BLaER1 (cell line): ENCODE data around the gene GON4L.
A peak's percentile ranks its signal among the peaks of the same experiment; 100 is the strongest.

Experiments
- H3K27ac ChIP-seq: shearing (Covaris generic); formaldehyde crosslinking; 2 replicates; pipeline ENCODE4 v1.8.1; 2022
- H3K27me3 ChIP-seq: shearing (Covaris generic); formaldehyde crosslinking; 2 replicates; pipeline ENCODE4 v1.8.1; 2022
- H3K36me3 ChIP-seq: shearing (Covaris generic); formaldehyde crosslinking; 2 replicates; pipeline ENCODE4 v1.8.1; 2022
- H3K4me1 ChIP-seq: shearing (Covaris generic); formaldehyde crosslinking; 2 replicates; pipeline ENCODE4 v1.8.1; 2022
- H3K4me2 ChIP-seq: shearing (Covaris generic); formaldehyde crosslinking; 2 replicates; pipeline ENCODE4 v1.8.1; 2022
- H3K4me3 ChIP-seq: shearing (Covaris generic); formaldehyde crosslinking; 2 replicates; pipeline ENCODE4 v1.8.1; 2022
- H3K9ac ChIP-seq: shearing (Covaris generic); formaldehyde crosslinking; 2 replicates; pipeline ENCODE4 v1.8.1; 2022
- H3K9me3 ChIP-seq: shearing (Covaris generic); formaldehyde crosslinking; 2 replicates; pipeline ENCODE4 v1.8.1; 2022
- H4K20me1 ChIP-seq: shearing (Covaris generic); formaldehyde crosslinking; 2 replicates; pipeline ENCODE4 v1.8.1; 2022
- Cebpa-rat ChIP-seq: shearing (Covaris generic); IDR thresholded peaks from 2 replicates; pipeline ENCODE4 v1.8.1; 2022

The GON4L gene

GRCh38 chr1:155893389-155894142 is 36.6 kb upstream of the GON4L start:
- Histone ChIP-seq H4K20me1 (no peaks in the 10 kb centered on the region), H3K36me3 (peaks cover 36% of the 10 kb centered on the region), H3K27ac (no peak overlapping the region), H3K9me3 (no peaks in the 10 kb centered on the region), H3K4me3 (no peak overlapping the region), H3K9ac (no peak overlapping the region), H3K4me2 (no peak overlapping the region), H3K27me3 (no peaks in the 10 kb centered on the region), H3K4me1 (peaks cover 4% of the 10 kb centered on the region; the same call in 1 of the 2 replicates)
- no peak for TF ChIP-seq Cebpa-rat

DNA sequence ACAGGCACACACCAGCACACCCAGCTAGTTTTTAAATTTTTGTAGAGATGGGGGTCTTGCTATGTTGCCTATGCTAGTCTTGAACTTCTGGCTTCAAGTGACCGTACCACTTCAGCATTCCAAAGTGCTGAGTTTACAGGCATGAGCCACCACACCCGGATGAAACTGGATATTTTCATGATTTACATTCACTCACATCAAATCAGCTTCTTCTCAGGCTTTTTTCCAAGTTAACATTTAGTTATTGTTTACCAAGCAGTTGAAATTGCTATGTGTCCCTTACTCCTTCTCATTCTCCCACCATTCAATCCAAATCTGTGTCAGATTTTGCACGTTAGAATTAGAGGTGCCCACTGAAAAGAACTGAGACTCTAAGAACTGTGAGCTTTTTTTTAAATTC is 35.8 kb upstream of the GON4L start:
- Histone ChIP-seq H3K27me3 (no peaks in the 10 kb centered on the region), H3K4me1 (peaks cover 4% of the 10 kb centered on the region; the same call in 1 of the 2 replicates), H4K20me1 (no peaks in the 10 kb centered on the region), H3K4me2 (no peak overlapping the region), H3K36me3 (peaks cover 40% of the 10 kb centered on the region), H3K4me3 (no peak overlapping the region), H3K9ac (no peak overlapping the region), H3K27ac (no peak overlapping the region), H3K9me3 (no peaks in the 10 kb centered on the region)
- TF ChIP-seq Cebpa-rat, result no peak

DNA sequence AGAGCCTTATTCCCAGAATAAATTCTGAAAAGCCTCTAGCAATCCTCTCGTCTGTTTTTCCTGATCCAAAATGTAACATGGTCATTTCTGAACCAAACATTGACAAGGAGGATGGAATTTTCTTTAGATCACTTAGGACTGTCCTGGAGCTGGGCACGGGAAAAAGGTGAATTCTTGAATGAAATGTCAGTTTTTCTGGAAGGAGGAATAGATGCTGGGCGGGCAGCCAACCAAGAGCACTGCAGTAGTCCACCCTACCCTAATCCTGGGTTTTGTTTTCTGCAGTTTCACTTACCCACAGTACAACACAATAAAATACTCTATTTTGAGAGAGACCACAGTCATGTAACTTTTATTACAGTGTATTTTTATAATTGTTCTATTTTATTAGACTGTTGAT is 33.2 kb upstream of the GON4L start:
- H3K36me3 ChIP-seq, result peaks cover 40% of the 10 kb centered on the region
- no peaks in the 10 kb centered on the region for H3K9me3 ChIP-seq
- TF ChIP-seq Cebpa-rat, result no peak
- no peak overlapping the region for H3K9ac ChIP-seq
- H3K4me2 ChIP-seq, result no peak overlapping the region
- no peak overlapping the region for H3K4me3 ChIP-seq
- H4K20me1 ChIP-seq, result peaks cover 7% of the 10 kb centered on the region; the same call in 1 of the 2 replicates
- peaks cover 4% of the 10 kb centered on the region; the same call in 1 of the 2 replicates for H3K4me1 ChIP-seq
- no peak overlapping the region for H3K27ac ChIP-seq
- no peaks in the 10 kb centered on the region for H3K27me3 ChIP-seq

DNA sequence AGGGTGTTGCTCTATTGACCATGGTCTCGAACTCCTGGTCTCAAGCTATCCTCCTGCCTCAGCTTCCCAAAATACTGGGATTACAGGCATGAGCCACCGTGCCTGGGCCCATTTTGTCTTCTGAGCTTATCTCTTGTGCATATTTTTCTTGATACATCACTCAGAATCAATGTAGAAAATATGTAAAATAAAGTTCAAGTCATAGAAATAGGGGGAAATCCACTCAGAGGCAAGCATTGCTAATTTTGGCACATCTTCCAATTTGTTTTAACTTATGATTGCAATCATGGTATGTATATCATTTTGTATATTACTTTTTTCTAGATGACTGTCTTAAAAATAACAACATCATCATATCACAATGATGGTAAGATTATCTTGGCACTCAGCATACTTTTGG is 32.6 kb upstream of the GON4L start:
- Histone ChIP-seq H3K4me3 (no peak overlapping the region), H3K4me1 (peaks cover 4% of the 10 kb centered on the region; the same call in 1 of the 2 replicates), H3K9me3 (no peaks in the 10 kb centered on the region), H3K27ac (no peak overlapping the region), H3K9ac (no peak overlapping the region), H4K20me1 (peaks cover 14% of the 10 kb centered on the region; the same call in 1 of the 2 replicates), H3K27me3 (no peaks in the 10 kb centered on the region), H3K4me2 (no peak overlapping the region), H3K36me3 (peaks cover 46% of the 10 kb centered on the region)
- no peak for TF ChIP-seq Cebpa-rat

GRCh38 chr1:155888481-155888880 is 31.5 kb upstream of the GON4L start:
- H3K27me3 ChIP-seq, result no peaks in the 10 kb centered on the region
- TF ChIP-seq Cebpa-rat, result no peak
- no peak overlapping the region for H3K4me2 ChIP-seq
- H3K27ac ChIP-seq, result no peak overlapping the region
- H3K9ac ChIP-seq, result no peak overlapping the region
- H3K4me3 ChIP-seq, result no peak overlapping the region
- H3K9me3 ChIP-seq, result no peaks in the 10 kb centered on the region
- H3K4me1 ChIP-seq, result peaks cover 1% of the 10 kb centered on the region; the same call in 1 of the 2 replicates
- peaks cover 57% of the 10 kb centered on the region for H3K36me3 ChIP-seq
- H4K20me1 ChIP-seq, result peaks cover 25% of the 10 kb centered on the region; the same call in 1 of the 2 replicates

DNA sequence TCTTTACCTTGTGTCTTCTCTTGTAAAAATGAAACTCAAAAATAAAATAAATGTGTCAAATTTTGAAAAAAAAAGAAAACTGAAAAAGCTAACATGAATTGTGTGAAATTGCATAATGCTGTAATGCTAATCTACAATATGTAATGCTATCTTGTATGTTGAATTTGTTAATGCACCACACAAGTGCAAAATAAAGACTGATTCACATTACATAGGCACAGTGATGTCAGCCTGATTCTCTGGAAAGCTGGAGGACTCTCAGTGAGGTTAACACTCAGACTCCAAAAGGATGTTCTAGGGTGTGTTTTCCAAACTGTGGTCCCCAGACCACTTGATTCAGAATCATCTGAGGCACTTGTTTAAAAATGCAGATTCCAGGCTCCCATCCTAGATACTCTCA is 28.0 kb upstream of the GON4L start:
- Histone ChIP-seq H3K36me3 (peaks cover 91% of the 10 kb centered on the region), H3K4me1 (no peaks in the 10 kb centered on the region), H3K4me3 (no peak overlapping the region), H3K9me3 (no peaks in the 10 kb centered on the region), H3K27me3 (no peaks in the 10 kb centered on the region), H3K4me2 (no peak overlapping the region), H3K27ac (no peak overlapping the region), H4K20me1 (peaks cover 58% of the 10 kb centered on the region), H3K9ac (no peak overlapping the region)
- no peak for TF ChIP-seq Cebpa-rat

DNA sequence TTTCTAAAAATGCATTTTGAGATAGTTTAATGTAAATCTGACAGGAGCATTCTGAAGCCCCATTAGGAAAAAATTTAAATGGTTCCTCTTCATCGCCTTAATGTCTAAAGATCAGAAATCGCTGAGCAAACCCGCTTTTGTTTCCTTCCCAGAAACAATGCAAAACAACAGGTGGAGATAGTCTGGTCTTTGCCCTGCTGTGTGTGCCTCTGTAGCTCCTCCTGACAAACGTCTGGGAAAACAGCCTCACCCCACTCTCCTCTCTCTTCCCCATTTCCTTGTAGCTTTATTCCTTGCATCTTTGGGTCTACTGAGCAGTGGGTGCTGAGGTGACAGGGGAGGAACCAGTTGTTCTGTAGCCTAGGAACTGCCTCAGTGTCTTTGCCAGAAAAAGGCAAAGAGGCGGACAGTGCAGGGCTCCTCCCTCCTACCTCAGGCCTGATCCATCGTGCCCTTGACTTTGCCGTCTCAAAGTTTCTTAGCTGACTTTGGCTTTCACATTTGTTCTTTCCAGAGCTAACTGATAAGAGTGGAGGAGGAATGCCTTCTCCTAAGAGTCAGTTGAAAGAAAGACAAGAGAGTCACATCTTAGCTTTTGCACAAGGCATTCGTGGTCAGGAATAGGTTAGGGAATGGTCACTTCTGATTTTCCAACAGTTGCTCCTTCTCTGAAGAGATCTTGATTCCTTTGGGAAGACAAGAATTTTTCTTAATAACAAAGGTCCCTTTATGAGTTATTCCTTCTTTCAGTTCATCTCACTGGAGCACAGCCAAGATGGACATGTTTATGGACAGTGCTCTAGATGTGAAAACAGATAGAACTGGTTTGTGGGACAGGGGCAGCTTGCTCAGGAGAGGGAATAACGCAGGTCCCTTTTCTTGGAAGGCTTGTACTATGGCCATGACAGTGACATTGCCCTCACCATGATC is 27.3 kb upstream of the GON4L start:
- no peaks in the 10 kb centered on the region for H3K4me1 ChIP-seq
- no peaks in the 10 kb centered on the region for H3K27me3 ChIP-seq
- no peak overlapping the region for H3K4me3 ChIP-seq
- no peak overlapping the region for H3K27ac ChIP-seq
- H4K20me1 ChIP-seq, result peaks cover 65% of the 10 kb centered on the region
- no peak for TF ChIP-seq Cebpa-rat
- H3K9me3 ChIP-seq, result no peaks in the 10 kb centered on the region
- no peak overlapping the region for H3K4me2 ChIP-seq
- peaks cover 98% of the 10 kb centered on the region for H3K36me3 ChIP-seq
- no peak overlapping the region for H3K9ac ChIP-seq

GRCh38 chr1:155882766-155883165 is 25.8 kb upstream of the GON4L start:
- Histone ChIP-seq H3K27ac (no peak overlapping the region), H3K9me3 (no peaks in the 10 kb centered on the region), H3K36me3 (peaks cover 99% of the 10 kb centered on the region), H3K4me2 (no peak overlapping the region), H3K9ac (no peak overlapping the region; the same call in 1 of the 2 replicates), H3K4me3 (no peak overlapping the region), H3K27me3 (no peaks in the 10 kb centered on the region), H4K20me1 (peaks cover 77% of the 10 kb centered on the region), H3K4me1 (no peaks in the 10 kb centered on the region)
- no peak for TF ChIP-seq Cebpa-rat

GRCh38 chr1:155882235-155882634 is 25.2 kb upstream of the GON4L start:
- Histone ChIP-seq H3K27me3 (no peaks in the 10 kb centered on the region), H4K20me1 (peaks cover 82% of the 10 kb centered on the region), H3K4me2 (no peak overlapping the region), H3K9ac (no peak overlapping the region; the same call in 1 of the 2 replicates), H3K4me1 (no peaks in the 10 kb centered on the region), H3K4me3 (no peak overlapping the region), H3K9me3 (no peaks in the 10 kb centered on the region), H3K36me3 (peaks cover 99% of the 10 kb centered on the region), H3K27ac (no peak overlapping the region)
- TF ChIP-seq Cebpa-rat, result no peak

- Histone ChIP-seq H3K4me1 (no peaks in the 10 kb centered on the region), H3K27ac (no peak overlapping the region), H3K36me3 (peaks cover 94% of the 10 kb centered on the region), H3K9me3 (no peaks in the 10 kb centered on the region), H3K9ac (no peak overlapping the region), H3K4me2 (no peak overlapping the region), H4K20me1 (peaks cover 95% of the 10 kb centered on the region), H3K27me3 (no peaks in the 10 kb centered on the region), H3K4me3 (no peak overlapping the region)
- 0 out of 2 replicates have a peak, but pooled peaks have one; percentile 28 for TF ChIP-seq Cebpa-rat
Observed at GRCh38 chr1:155880950-155881349, 23.9 kb upstream of the GON4L start.
